CD4-positive, alpha-beta T cell treated with Interleukin-2 at 100 ng/mL for 4 hours (primary cell): ENCODE measurements around the gene COL1A1.

Experiments used
- DNase-seq: peaks from one replicate; pipeline ENCODE4 v3.0.0-alpha.2; 2020; ENCODE audit warnings: low spot score

The COL1A1 gene

DNA sequence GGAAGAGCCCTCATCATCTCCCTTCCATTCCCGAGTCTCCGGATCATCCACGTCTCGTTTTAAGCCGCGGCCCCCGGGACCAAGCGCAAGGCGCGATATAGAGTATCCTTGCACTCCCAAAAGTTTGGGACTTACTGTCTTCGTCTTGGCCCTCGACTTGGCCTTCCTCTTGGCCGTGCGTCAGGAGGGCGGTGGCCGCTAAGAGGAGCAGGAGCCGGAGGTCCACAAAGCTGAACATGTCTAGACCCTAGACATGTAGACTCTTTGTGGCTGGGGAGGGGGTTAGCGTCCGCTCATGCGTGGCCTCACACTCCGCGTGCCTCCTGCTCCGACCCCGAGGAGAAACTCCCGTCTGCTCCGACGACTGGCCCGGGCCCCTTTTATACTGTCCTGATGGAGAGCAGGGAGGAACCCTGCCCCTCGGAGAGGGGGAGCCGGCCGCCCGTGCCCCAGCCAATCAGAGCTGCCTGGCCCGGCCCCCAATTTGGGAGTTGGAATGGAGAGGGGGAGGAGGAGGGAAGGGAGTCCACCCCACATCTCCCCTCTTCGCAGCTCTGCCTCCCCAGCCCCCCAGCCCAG, at the start of gene COL1A1:
COL1A1 (minus strand) TSS at position 356 of the 579 bp plus-strand sequence; CDS start at position 238, 118 bp downstream.
- no peak for DNase-seq

DNA sequence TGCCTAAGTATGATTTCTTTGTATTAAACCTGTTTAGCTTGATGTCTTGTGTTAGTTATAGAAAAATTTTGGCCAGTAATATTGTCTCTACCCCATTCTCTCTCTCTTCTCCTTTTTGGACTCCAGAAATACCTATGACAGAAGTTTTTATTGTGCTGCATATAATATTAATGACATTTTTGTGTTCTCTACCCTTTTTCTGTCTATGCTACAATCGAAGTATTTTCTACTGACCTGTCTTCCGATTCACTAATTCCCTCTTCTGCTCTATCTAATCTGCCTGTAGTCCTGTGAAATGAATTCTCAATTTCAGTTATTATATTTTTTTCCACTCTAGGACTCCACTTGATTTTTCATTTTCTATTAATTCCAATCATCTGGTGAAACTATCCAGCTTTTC, 46.8 kb upstream of the COL1A1 start:
- no peak for DNase-seq

- no peak for DNase-seq
Observed at GRCh38 chr17:50244771-50245170, 43.3 kb upstream of the COL1A1 start.

- no peak for DNase-seq
Observed at GRCh38 chr17:50241431-50241830, 40.0 kb upstream of the COL1A1 start.

- no peak for DNase-seq
Observed at GRCh38 chr17:50240851-50241250, 39.4 kb upstream of the COL1A1 start.

GRCh38 chr17:50239937-50240336, 38.5 kb upstream of the COL1A1 start:
- DNase-seq: no peak

DNA sequence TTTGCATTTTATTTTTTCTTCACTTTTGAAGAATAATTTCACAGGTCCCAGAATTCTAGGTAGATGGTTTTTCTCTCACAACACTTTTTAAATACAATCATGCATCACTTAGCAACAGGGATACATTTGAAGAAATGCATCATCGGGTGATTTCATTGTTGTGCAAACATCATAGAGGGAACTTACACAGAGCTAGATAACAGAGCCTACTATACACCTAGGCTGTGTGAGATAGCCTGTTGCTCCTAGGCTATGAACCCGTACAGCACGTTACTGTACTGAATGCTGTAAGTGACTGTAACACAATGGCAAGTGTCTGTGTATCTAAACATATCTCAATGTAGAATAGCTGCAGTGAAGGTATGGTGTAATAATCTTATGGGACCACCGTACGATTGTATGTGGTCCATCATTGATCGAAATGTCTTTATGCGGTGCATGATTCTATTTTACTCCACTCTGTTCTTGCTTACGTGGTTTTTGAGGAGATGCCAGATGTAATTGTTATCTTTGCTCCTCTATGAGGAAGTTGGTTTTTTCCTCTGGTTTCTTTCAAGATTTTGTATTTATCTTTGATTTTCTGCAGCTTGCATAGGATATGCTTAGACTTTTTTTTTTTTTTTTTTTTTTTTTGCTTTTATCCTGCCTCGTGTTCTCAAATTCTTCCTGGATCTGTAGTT, 37.3 kb upstream of the COL1A1 start:
- DNase-seq: no peak

DNA sequence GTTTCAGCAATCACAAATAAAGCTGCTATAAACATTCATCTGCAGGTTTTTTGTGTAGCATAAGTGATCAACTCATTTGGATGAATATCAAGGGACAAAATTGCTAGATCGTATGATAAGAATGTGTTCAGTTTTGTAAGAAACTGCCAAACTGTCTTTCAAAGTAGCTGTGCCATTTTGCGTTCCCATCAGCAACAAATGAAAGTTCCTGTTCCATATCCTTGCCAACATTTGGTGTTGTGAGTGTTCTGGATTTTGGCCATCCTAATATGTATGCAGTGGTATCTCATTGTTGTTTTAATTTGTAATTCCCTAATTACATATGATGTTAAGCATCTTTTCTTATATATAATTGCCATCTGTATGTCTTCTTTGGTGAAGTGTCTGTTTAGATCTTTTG, 36.5 kb upstream of the COL1A1 start:
- DNase-seq: no peak

GRCh38 chr17:50234581-50234980, 33.1 kb upstream of the COL1A1 start:
- no peak for DNase-seq

GRCh38 chr17:50225701-50226240, 24.3 kb upstream of the COL1A1 start:
- DNase-seq: no peak

- DNase-seq: no peak
Observed at GRCh38 chr17:50222922-50223321, 21.5 kb upstream of the COL1A1 start.

- DNase-seq: no peak
Observed at GRCh38 chr17:50221864-50222545, 20.6 kb upstream of the COL1A1 start.

DNA sequence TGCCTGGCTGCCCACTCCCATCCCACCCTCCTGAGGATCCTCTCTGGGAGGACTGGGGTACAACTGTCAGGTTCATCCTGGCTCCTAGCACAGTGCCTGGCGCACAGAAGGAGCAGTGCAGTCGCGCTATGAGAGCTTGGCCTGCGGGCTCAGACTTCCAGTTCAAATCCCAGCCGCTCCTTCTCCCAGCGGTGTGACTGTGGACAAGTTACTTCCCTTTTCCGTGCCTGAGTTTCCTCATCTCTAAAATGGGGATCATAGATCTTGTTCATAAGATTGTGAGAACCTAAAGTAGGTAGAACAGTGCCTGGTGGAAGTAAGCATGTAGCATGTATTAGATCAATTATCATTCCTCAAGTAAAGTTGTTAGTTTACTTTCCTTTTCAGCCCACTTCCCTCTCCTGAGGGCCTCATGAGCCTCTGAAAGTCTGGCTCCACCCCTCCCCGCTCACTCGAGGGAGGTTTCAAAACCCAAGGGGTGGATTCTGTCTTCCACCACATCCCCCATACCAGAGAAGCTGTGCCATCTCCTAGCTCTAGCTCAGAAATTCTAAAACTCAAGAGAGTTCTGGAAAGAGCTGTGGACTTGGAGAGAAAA, 19.9 kb upstream of the COL1A1 start:
- no peak for DNase-seq

DNA sequence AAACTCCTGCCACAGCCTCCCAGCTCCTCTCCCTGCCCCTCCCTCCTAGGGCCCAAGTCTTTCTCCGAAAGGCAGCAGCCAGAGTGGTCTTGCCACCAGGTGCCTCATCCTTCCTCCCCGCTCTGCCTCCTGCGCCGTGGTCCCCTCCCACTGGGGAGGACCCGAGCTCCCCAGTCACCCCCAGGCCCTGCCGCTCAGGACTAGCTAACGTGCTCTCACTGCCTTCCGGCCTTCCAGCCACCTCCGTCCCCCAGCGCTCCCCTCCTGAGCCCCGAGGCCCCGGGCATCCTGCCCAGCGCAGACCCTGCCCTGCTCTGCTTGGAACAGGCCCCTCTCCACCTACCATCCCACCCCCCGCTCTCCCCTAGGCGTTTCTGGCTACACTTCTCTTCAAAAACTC, 19.4 kb upstream of the COL1A1 start:
- DNase-seq: no peak

GRCh38 chr17:50219939-50220465, 18.6 kb upstream of the COL1A1 start:
- no peak for DNase-seq

DNA sequence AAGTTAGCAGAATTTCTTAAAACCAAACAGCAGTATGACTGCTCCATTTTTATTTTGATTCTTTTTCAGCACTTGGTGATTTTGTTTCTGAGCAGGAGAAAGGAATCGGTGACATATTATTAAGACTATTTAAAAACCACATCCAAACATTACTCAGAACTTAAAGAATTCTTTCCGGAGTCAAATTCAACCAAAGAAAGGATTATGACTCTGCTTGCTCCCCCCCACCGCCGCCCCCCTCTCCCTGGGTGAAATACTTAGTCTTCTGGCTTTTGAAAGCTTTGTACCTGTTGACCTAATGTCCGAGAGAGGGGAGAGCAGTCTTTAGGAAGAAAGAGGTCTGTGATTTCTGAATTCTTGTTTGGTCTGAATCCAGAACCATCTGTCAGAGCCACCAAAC, 17.9 kb upstream of the COL1A1 start:
- DNase-seq: no peak

DNA sequence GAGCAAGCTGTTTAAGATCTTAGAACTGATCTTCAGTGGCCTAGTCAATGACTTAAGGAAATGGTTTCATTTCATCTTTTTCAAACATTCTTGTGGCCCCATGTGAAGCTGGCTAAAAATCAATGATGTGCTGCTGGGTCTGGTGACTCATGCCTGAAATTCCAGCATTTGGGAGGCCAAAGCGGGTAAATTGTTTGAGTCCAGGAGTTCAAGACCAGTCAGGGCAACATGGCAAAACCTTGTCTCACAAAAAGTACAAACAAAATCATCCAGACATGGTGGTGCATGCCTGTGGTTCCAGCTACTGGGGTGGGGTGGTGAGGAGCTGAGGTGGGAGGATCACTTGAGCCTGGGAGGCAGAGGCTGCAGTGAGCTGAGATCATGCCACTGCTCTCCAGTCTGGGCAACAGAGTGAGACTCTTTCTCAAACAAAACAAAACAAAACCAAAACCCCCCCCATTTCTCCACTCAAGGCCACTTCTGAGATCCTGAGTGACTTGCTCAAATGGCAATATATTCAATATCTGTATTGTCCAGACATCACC, 17.4 kb upstream of the COL1A1 start:
- no peak for DNase-seq

DNA sequence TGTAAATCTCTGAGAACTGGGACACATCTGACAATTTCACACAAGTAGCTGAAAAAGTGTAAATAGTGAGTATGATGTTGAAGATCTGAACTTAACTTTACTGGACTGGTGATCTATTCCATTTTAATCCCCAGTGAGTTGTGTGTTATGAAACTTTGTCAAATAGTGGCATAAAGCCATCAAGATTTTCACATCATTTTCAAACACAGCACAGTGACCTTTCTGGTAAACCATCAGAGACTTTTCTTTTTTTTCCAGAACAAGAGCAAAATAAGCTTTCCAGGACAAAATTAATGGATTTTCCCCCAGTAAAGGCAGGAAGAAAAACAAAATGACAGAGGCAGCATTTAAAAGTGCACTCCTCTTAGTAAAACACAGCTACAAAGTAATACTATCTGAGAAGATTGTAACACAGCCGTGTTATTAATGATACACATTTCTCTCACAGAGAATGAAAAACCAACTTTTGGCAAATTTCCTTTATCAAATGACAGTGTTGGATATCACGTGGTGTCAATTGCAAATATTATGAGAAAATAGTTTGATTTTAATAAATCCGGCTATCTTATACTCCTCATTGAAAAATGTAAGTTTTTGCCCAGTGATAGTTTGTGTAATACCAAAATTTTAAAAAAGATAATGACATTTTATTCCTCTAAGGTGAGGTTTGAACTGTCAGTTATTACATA, 16.8 kb upstream of the COL1A1 start:
- DNase-seq: no peak

DNA sequence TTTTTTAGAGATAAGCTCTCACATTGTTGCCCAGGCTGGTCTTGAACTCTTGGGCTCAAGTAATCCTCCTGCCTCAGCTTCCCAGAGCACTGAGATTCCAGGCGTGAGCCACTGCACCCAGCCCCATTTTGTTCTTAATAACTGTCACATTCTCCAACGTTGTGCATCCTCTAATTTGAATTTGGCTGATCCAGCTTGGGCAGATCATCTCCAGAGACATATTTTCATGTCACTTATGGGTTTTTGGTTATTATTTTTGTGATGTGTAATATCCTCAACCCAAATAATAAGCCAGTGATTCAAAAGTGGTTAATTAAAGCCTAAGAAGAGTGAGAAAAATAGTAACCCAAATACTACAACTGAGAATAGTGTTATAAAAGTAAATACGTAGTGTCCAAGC, 16.2 kb upstream of the COL1A1 start:
- no peak for DNase-seq

DNA sequence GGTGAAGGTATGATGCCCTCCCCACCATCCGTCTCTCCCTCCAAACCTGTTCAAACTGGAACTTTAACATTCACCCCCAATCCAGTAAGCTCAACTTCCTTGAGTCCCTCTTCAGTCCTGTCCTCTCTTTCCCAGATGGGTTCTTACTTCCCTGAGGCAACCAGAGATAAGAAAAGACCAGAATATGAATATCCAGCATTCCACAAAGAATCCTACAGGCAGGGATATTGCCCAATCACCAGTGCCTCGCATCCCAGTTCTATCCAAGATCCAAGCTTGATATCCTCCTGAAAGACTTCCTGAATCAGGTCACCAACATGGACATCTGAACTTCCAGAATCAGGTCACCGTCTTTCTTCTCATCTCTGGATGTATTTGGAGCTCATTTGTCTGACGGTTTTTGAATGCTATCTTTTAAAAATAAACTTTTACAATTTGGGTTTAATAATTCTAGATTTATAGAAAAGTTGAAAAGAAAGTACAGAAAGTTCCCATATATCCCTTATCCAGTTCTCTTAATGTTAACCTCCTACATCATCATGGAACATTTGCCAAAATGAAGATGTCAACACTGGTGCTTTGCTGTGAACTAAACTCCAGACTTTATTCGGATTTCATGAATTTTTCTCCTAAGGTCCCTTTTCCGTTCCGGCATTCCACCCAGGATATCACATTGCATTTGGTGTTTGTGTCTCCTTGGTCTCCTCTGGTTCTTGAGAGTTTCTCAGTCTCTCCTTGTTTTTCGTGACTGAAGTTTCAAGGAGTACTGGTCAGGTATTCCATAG, 13.7 kb upstream of the COL1A1 start:
- DNase-seq: no peak
